DMS53 treated with DMSO at 0.1 percent for 48 hours (cell line): Measurements from ENCODE around the gene OR13C3.
"Not testable (repeated sequence)": the region's sequence is repeated elsewhere in the genome, so short reads cannot be mapped to it uniquely, and the experiment has no call there.

Source experiments
- DNase-seq: peaks from one replicate; lab custom pipeline; 2025; ENCODE audit not compliant: unreplicated experiment; lab: John Stamatoyannopoulos, UW

Gene OR13C3

GRCh38 chr9:104536756-104537155 is at the start of gene OR13C3:
Gene OR13C3 (minus strand): TSS chr9:104536856. CDS start chr9:104536723, 133 bp downstream.
- no peak for DNase-seq

- no peak for DNase-seq
Observed at GRCh38 chr9:104580562-104580961, 43.9 kb upstream of the OR13C3 start.

GRCh38 chr9:104577263-104577662 is 40.6 kb upstream of the OR13C3 start:
- no peak for DNase-seq

- DNase-seq: no peak
Observed at GRCh38 chr9:104575456-104575855, 38.8 kb upstream of the OR13C3 start.

- DNase-seq: peak; percentile 1
Observed at GRCh38 chr9:104572612-104573011, 36.0 kb upstream of the OR13C3 start.

GRCh38 chr9:104568868-104569267 is 32.2 kb upstream of the OR13C3 start, which contains the start of gene OR13C8:
Gene OR13C8 (plus strand): TSS chr9:104569168. CDS start chr9:104569168, 0 bp downstream.
- no peak for DNase-seq

- no peak for DNase-seq
Observed at GRCh38 chr9:104564358-104564757, 27.7 kb upstream of the OR13C3 start.

- no peak for DNase-seq
Observed at GRCh38 chr9:104556830-104557634, 20.4 kb upstream of the OR13C3 start.

- DNase-seq: no peak
Observed at GRCh38 chr9:104555521-104555920, 18.9 kb upstream of the OR13C3 start.

GRCh38 chr9:104553261-104553660 is 16.6 kb upstream of the OR13C3 start:
- no peak for DNase-seq

- DNase-seq: no peak
Observed at GRCh38 chr9:104544644-104545043, 8.0 kb upstream of the OR13C3 start.

- DNase-seq: no peak
Observed at GRCh38 chr9:104539275-104539674, 2.6 kb upstream of the OR13C3 start.

GRCh38 chr9:104527109-104527508 is 9.5 kb downstream of the OR13C3 start, which contains the start of gene OR13C4:
Gene OR13C4 (minus strand): TSS chr9:104527209. CDS start chr9:104527209, 0 bp downstream.
- no peak for DNase-seq

- not testable (repeated sequence) for DNase-seq
Observed at GRCh38 chr9:104520241-104520640, 16.4 kb downstream of the OR13C3 start.

GRCh38 chr9:104514901-104515300 is 21.8 kb downstream of the OR13C3 start:
- DNase-seq: no peak

GRCh38 chr9:104506565-104506964 is 30.1 kb downstream of the OR13C3 start:
- no peak for DNase-seq

- DNase-seq: no peak
Observed at GRCh38 chr9:104503963-104504362, 32.7 kb downstream of the OR13C3 start, which contains the start of gene OR13F1. Gene OR13F1 (plus strand): TSS chr9:104504263. CDS start chr9:104504263, 0 bp downstream.

- no peak for DNase-seq
Observed at GRCh38 chr9:104503440-104503839, 33.2 kb downstream of the OR13C3 start.

- no peak for DNase-seq
Observed at GRCh38 chr9:104494808-104495207, 41.8 kb downstream of the OR13C3 start.
